Epithelial cell of proximal tubule (primary cell): ENCODE data around the gene PLK1. TPM values are rescaled to one million over a fixed set of nuclear protein-coding genes. Genes with fewer than 3 reads are reported as not detected.
A peak's percentile ranks its signal among the peaks of the same experiment; 100 is the strongest.

ENCODE experiments used
- DNase-seq: peaks from one replicate; pipeline ENCODE4 v3.0.0-alpha.2; 2011; ENCODE audit warnings: low read depth
- H3K4me3 ChIP-seq: 2 replicates; pipeline ENCODE4 v1.5.1; 2011; ENCODE audit warnings: low read depth, mild to moderate bottlenecking, low read length
- CTCF ChIP-seq: conservative IDR thresholded peaks from 2 replicates; pipeline ENCODE4 v1.5.1; 2012; ENCODE audit warnings: low read depth, mild to moderate bottlenecking, low read length
- total RNA-seq: library from RNA; depleted of rRNA; stranded (reverse); fragments of >200 nt; gene quantifications from 2 replicates; pipeline ENCODE4 v1.2.3, GENCODE V29; 2015

PLK1 gene
- total RNA-seq, 1 donor from 2014 or later, result 92.5 TPM

GRCh38 chr16:23642246-23642774 lies 36.4 kb upstream of the PLK1 start:
- no peak for DNase-seq
- H3K4me3 ChIP-seq, result peak overlapping the region; percentile 100
- TF ChIP-seq CTCF, result no peak

GRCh38 chr16:23650674-23651416 lies 27.8 kb upstream of the PLK1 start:
- no peak for DNase-seq
- H3K4me3 ChIP-seq, result no peak overlapping the region
- no peak for TF ChIP-seq CTCF

- no peak overlapping the region for H3K4me3 ChIP-seq
- no peak for DNase-seq
- TF ChIP-seq CTCF, result no peak
Observed at GRCh38 chr16:23651943-23652468, 26.7 kb upstream of the PLK1 start.

- no peak for DNase-seq
- TF ChIP-seq CTCF, result no peak
- no peak overlapping the region for H3K4me3 ChIP-seq
Observed at GRCh38 chr16:23663918-23664317, 14.8 kb upstream of the PLK1 start.

- TF ChIP-seq CTCF, result no peak
- no peak for DNase-seq
- H3K4me3 ChIP-seq, result no peak overlapping the region
Observed at GRCh38 chr16:23666571-23667354, 11.9 kb upstream of the PLK1 start.

- no peak for DNase-seq
- no peak for TF ChIP-seq CTCF
- no peak overlapping the region for H3K4me3 ChIP-seq
Observed at GRCh38 chr16:23667355-23667659, 11.4 kb upstream of the PLK1 start.
